GM13976 (cell line): ENCODE data around the gene NBEA.

Source experiments
- DNase-seq: peaks from one replicate; pipeline ENCODE4 v3.0.0; 2012; ENCODE audit warnings: low spot score
- in situ Hi-C: fragments of 300-500 bp; cut with MboI; formaldehyde crosslinking; loops from one replicate; pipeline ENCODE4 v1.12.0; 2022; ENCODE audit warnings: low sequenced_read_pairs, mixed read lengths, inconsistent platforms; ENCODE audit not compliant: unreplicated experiment
- TF ChIP-seq, protein P1 (sequence below): IDR thresholded peaks from 2 replicates; pipeline ENCODE4 v1.5.1; 2012; ENCODE audit warnings: borderline replicate concordance, mild to moderate bottlenecking; ENCODE audit not compliant: insufficient read depth; ENCODE audit errors: extremely low read depth, missing control alignments, control extremely low read depth

The NBEA gene

DNA sequence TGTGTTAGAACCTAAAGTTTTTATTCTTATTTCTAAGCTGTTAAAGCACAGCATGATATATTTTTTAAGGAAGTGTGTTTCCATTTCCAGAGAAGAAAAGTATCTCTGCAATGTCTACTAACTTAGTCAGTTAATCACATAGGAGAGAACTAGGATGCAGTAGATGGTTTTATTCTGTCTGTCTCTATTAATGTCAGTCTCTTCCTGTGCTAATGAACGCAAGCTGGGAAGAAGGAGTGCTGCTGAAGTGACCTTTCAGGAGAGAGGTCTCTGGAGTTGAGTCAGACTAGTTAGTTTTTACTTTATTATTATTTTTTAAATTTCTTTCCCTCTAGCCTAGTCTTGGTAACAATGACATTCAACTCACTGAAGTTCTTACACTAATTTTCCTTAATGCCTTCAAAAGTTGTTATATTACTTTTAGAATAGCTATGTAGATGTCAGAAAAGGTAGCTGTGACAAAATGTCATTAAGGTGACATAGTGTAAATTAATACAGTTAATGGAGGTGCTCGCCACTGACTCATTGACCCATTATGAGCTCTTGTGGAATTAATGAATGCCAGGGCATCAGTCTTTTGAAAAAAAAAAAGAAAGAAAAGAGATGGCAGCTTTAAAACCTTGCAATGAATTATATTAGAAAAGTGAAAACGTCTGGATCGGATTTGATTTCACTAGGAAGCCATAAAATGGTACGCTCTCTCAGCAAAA lies 654.4 kb downstream of the NBEA start:
- in situ Hi-C loops: no loop called here
- DNase-seq: no peak
- TF ChIP-seq, protein P1, sequence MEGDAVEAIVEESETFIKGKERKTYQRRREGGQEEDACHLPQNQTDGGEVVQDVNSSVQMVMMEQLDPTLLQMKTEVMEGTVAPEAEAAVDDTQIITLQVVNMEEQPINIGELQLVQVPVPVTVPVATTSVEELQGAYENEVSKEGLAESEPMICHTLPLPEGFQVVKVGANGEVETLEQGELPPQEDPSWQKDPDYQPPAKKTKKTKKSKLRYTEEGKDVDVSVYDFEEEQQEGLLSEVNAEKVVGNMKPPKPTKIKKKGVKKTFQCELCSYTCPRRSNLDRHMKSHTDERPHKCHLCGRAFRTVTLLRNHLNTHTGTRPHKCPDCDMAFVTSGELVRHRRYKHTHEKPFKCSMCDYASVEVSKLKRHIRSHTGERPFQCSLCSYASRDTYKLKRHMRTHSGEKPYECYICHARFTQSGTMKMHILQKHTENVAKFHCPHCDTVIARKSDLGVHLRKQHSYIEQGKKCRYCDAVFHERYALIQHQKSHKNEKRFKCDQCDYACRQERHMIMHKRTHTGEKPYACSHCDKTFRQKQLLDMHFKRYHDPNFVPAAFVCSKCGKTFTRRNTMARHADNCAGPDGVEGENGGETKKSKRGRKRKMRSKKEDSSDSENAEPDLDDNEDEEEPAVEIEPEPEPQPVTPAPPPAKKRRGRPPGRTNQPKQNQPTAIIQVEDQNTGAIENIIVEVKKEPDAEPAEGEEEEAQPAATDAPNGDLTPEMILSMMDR: no peak

DNA sequence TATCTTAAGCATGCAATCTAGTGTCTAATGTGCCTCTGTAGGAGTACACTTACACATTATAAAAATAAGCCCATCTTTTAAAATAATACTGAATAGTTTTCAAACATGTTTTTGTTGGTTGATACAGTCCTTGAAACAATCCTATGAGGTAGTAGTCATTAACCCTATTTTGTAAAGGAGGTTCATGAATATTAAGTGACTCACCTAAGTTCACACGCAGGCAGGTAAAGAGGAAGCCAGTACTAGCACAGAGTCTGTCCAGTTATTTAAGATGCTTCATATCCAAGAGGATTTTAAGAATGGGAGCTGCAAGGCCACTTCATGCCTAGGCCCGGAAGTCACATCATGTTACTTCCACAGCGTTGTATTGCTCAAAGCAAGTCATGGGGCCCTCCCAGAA lies 655.4 kb downstream of the NBEA start:
- no peak for DNase-seq
- in situ Hi-C loops: no loop called here
- TF ChIP-seq, protein P1: no peak

DNA sequence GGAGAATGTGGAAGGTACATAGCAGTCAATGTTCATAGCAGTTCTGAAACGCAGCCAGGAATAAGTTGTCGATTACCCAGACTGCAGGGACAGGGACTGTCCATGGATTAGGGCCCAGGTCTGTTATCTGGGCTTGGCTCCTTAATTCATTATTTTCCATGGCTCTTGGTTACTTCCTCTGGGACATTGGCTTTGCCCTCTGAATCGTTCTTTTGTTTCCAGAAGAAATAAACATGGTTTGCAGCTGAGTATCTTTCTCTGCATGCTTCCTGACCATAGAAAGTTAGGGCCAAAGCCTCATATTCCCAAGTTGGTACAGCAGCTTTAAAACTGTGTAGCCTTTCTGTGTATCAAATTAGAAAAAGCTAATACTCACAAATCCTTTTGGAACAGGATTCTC lies 656.2 kb downstream of the NBEA start:
- TF ChIP-seq, protein P1: no peak
- in situ Hi-C loops: no loop called here
- no peak for DNase-seq

DNA sequence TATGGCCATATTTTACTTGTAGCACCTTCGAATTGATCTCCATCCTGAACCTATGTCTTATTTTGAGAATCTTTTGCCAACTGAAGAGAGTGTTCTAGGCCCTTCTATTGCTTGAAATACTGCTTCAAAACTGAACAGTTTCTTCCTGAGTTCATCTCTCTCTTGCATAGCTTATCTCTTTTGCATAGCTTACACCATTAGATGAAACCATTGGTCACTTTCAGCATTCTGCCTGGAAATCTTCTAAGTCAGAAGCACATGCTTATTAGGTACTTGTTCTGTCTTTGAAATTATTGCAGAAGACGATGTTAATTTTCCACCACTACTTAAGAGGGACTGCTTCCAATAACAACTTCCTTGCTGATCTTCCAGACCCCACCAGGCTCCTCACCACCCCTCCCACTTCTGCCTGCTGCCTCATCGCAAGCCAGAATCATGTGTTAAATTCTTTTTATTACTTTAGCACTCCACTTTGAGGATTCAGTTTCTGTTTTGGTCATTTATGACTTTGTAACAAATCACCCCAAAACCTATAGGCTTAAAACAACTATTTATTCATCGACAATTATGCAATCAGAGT lies 656.8 kb downstream of the NBEA start:
- in situ Hi-C loops: no loop called here
- no peak for DNase-seq
- TF ChIP-seq, protein P1: no peak

DNA sequence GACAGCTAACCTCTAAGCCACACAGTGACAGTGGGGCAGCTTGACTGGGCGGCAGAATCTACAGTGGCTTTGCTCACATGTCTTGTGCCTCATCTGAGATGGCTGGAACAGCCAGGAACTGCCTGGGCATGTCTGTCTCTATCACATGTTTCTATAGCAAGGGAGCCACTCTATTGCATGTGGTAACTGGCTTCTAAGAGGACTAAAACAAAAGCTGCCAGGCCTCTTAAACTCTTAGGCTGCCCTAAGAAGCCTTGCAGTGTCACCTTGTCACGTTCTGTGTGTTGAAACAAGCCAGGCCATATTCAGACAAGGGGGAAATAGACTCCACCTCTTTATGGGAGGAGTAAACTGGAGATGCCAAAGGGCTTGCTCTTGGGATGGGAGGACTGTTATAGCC lies 657.3 kb downstream of the NBEA start:
- no peak for DNase-seq
- in situ Hi-C loops: no loop called here
- TF ChIP-seq, protein P1: no peak

DNA sequence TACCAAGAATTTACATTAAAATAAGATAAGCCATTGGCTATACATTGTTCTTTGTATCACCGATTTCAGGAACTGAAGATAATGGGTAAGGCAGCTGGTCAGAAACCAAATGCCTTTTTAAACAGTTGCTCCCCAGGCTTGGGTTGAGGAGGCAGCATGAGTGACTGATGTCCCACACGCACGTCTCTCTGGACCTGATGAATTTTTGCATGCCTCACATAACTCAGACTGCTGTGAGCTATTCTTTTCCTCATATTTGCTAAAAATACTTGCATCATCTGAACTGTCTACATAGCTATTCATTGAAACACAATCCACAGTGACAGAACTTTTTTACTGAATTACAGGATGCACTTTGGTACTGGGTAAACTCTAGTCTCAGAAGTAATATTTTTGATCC lies 658.1 kb downstream of the NBEA start:
- TF ChIP-seq, protein P1: no peak
- no peak for DNase-seq
- in situ Hi-C loops: no loop called here
